NCI-H2227 (cell line): Measurements from ENCODE around the gene MEMO1.

Source experiments
- DNase-seq: peaks from one replicate; lab custom pipeline; 2025; ENCODE audit not compliant: unreplicated experiment; lab: John Stamatoyannopoulos, UW

MEMO1 gene

GRCh38 chr2:31835450-31835849 is 175.4 kb downstream of the MEMO1 start:
- no peak for DNase-seq

DNA sequence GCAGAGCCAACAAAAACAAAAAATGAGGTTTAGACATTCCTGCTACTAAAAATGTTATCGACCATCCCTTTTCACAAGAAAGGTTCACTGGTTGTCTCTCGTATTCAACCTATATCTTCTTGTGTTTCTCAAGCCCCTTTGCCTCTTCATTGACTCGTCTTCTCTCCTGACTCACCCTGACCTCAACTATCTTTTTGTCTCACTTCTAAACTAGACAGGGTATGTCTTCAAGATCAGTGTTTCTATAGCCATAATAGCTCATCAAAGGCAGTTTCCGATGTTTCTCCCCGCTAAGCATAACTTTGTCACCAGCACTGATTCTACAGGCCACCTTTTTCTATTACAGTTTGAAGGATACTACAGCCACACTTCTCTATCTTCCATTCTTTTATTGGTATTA is 178.4 kb downstream of the MEMO1 start:
- no peak for DNase-seq

DNA sequence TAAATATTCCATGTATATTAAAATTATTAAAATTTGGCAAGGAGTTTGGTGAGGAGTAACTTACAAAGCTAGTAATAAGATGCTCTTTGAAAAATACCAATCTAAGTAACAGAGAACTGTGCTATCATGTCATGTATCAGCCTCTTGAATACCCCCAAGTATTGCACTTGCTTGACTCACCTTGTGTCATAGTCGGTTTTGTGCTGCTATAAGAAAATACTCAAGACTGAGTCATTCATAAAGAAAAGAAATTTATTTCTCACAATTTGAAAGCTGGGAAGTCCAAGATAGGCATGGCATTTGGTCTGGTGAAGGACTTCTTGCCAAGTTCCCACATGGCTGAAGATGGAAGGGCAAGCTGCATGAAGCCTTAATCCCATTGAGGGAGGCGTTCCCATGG is 179.2 kb downstream of the MEMO1 start:
- no peak for DNase-seq

DNA sequence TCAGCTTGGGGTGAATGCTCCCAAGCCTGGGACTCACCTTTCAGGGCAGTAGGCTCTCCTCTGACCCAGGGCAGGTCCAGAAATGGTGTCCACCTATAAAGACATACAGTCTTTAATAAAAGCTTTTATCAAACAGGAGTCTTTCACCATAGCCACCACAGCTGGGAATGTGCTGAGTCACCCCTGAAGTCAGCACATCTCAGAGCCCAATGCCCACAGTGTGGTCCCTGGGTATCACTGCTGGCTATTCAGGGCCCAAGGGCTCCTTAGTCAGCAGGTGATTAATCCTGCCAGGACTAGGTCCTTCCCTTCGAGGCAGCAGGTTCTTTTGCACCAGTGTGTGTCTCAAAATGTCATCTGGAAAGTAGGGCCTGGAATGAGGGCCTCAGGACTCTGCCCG is 181.9 kb downstream of the MEMO1 start:
- no peak for DNase-seq

GRCh38 chr2:31823558-31823957 is 187.2 kb downstream of the MEMO1 start:
- DNase-seq = no peak

- no peak for DNase-seq
Measured at GRCh38 chr2:31822587-31822986, 188.2 kb downstream of the MEMO1 start.
